Measurements from ENCODE around the gene ARFGAP1. TPM values are rescaled to one million over a fixed set of nuclear protein-coding genes. Genes with fewer than 3 reads are reported as not detected.
"Not testable (repeated sequence)": the region's sequence is repeated elsewhere in the genome, so short reads cannot be mapped to it uniquely, and the experiment has no call there.

The ARFGAP1 gene
- total RNA-seq, 5 donors from 2014 or later (not counting 1 experiment from before 2014, with no cell fraction given) = 109 to 129 (median 122) TPM

DNA sequence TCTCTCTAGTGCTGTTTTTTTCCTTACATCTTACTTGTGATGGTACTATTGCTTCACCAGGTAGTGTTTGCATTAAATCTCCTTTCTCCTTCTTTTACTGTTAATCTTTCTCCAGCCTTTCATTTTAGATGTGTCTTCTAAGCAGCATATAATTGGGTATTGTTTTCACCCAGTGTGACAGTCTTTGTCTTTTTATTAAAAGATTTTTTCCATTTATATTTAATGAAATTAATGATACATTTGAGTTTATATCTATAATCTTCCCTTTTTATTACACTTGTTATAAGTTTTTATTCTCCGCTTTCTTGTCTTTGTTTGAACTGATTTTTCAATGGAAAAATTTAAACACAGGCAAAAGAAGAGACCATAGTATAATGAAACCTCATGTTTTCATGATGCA lies 29.1 kb downstream of the ARFGAP1 start:
- POLR2A ChIA-PET = no interaction called here
- H3K36me3 Mint-ChIP-seq = no peaks in the 10 kb centered on the region
- Histone ChIP-seq H3K36me3 (ENCODE audit: control insufficient read depth in 2 of 2, extremely low read depth in 1 of 2, insufficient read depth in 1 of 2, low read length in 1 of 2) (no peaks in the 10 kb centered on the region), H3K27ac (ENCODE audit: low read length) (no peak overlapping the region), H3K4me3 (ENCODE audit: control insufficient read depth in 1 of 2, extremely low read depth in 1 of 2, low read length in 1 of 2) (no peak overlapping the region), H3K9me3 (no peaks in the 10 kb centered on the region), H3K27me3 (replicated peaks in 1 of 2; ENCODE audit: control insufficient read depth in 2 of 2, extremely low read depth in 1 of 2, insufficient read depth in 2 of 2, low read length in 1 of 2) (peaks cover 0 to 52% of the 10 kb centered on the region in 2 experiments), H3K4me1 (ENCODE audit: control insufficient read depth in 1 of 2, extremely low read depth in 1 of 2, insufficient read depth in 2 of 2, low read length in 2 of 2) (no peaks in the 10 kb centered on the region)
- no peaks in the 10 kb centered on the region for H3K4me1 Mint-ChIP-seq
- ATAC-seq (replicated peaks in 1 of 4) = no peak
- peaks cover 4 to 11% (median 7%) of the 10 kb centered on the region in 3 donors for H3K9me3 Mint-ChIP-seq
- CTCF ChIA-PET = no interaction called here
- no peak overlapping the region for H3K4me3 Mint-ChIP-seq
- H3K27ac Mint-ChIP-seq = no peak overlapping the region
- WGBS (ENCODE audit: insufficient coverage) = no CpG with 5 or more reads among the region's 1 CpG
- H3K27me3 Mint-ChIP-seq = peaks cover 21 to 31% of the 10 kb centered on the region in 2 donors
- DNase-seq = no peak

GRCh38 chr20:63303095-63303666 lies 30.6 kb downstream of the ARFGAP1 start:
- no peak for ATAC-seq (replicated peaks in 1 of 4)
- WGBS (ENCODE audit: insufficient coverage) = no CpG with 5 or more reads among the region's 5 CpGs
- Mint-ChIP-seq H3K4me3 (no peak overlapping the region), H3K36me3 (no peaks in the 10 kb centered on the region), H3K4me1 (no peaks in the 10 kb centered on the region), H3K9me3 (peaks cover 4 to 11% (median 7%) of the 10 kb centered on the region in 3 donors), H3K27ac (no peak overlapping the region), H3K27me3 (peaks cover 21 to 27% of the 10 kb centered on the region in 2 donors)
- no peaks in the 10 kb centered on the region for H3K9me3 ChIP-seq
- POLR2A ChIA-PET = no interaction called here
- no peaks in the 10 kb centered on the region for H3K36me3 ChIP-seq (ENCODE audit: control insufficient read depth in 2 of 2, extremely low read depth in 1 of 2, insufficient read depth in 1 of 2, low read length in 1 of 2)
- no peaks in the 10 kb centered on the region for H3K4me1 ChIP-seq (ENCODE audit: control insufficient read depth in 1 of 2, extremely low read depth in 1 of 2, insufficient read depth in 2 of 2, low read length in 2 of 2)
- no peak for DNase-seq
- no peak overlapping the region for H3K4me3 ChIP-seq (ENCODE audit: control insufficient read depth in 1 of 2, extremely low read depth in 1 of 2, low read length in 1 of 2)
- H3K27ac ChIP-seq (ENCODE audit: low read length) = no peak overlapping the region
- CTCF ChIA-PET = no interaction called here
- H3K27me3 ChIP-seq (replicated peaks in 1 of 2; ENCODE audit: control insufficient read depth in 2 of 2, extremely low read depth in 1 of 2, insufficient read depth in 2 of 2, low read length in 1 of 2) = peaks cover 0 to 51% of the 10 kb centered on the region in 2 experiments

- Mint-ChIP-seq H3K36me3 (no peaks in the 10 kb centered on the region), H3K9me3 (peaks cover 4 to 11% (median 7%) of the 10 kb centered on the region in 3 donors), H3K27ac (no peak overlapping the region), H3K4me3 (no peak overlapping the region), H3K27me3 (peaks cover 16 to 21% of the 10 kb centered on the region in 2 donors), H3K4me1 (no peaks in the 10 kb centered on the region)
- Histone ChIP-seq H3K36me3 (ENCODE audit: control insufficient read depth in 2 of 2, extremely low read depth in 1 of 2, insufficient read depth in 1 of 2, low read length in 1 of 2) (no peaks in the 10 kb centered on the region), H3K27ac (ENCODE audit: low read length) (no peak overlapping the region), H3K27me3 (replicated peaks in 1 of 2; ENCODE audit: control insufficient read depth in 2 of 2, extremely low read depth in 1 of 2, insufficient read depth in 2 of 2, low read length in 1 of 2) (peaks cover 0 to 62% of the 10 kb centered on the region in 2 experiments), H3K9me3 (no peaks in the 10 kb centered on the region), H3K4me1 (ENCODE audit: control insufficient read depth in 1 of 2, extremely low read depth in 1 of 2, insufficient read depth in 2 of 2, low read length in 2 of 2) (no peaks in the 10 kb centered on the region), H3K4me3 (ENCODE audit: control insufficient read depth in 1 of 2, extremely low read depth in 1 of 2, low read length in 1 of 2) (no peak overlapping the region)
- 57% methylated on average over 4 of the region's 8 CpGs for WGBS (ENCODE audit: insufficient coverage)
- DNase-seq = no peak
- ChIA-PET POLR2A (no interaction called here), CTCF (no interaction called here)
- ATAC-seq (replicated peaks in 1 of 4) = no peak
Measured at GRCh38 chr20:63305393-63305792, 32.8 kb downstream of the ARFGAP1 start.

- peaks cover 12 to 22% of the 10 kb centered on the region in 2 donors for H3K27me3 Mint-ChIP-seq
- H3K4me3 ChIP-seq (ENCODE audit: control insufficient read depth in 1 of 2, extremely low read depth in 1 of 2, low read length in 1 of 2); H3K9me3 ChIP-seq; H3K4me1 Mint-ChIP-seq; H3K27ac ChIP-seq (ENCODE audit: low read length); H3K4me1 ChIP-seq (ENCODE audit: control insufficient read depth in 1 of 2, extremely low read depth in 1 of 2, insufficient read depth in 2 of 2, low read length in 2 of 2); POLR2A ChIA-PET; H3K36me3 ChIP-seq (ENCODE audit: control insufficient read depth in 2 of 2, extremely low read depth in 1 of 2, insufficient read depth in 1 of 2, low read length in 1 of 2); H3K36me3 Mint-ChIP-seq; H3K4me3 Mint-ChIP-seq; H3K27ac Mint-ChIP-seq; ATAC-seq (replicated peaks in 1 of 4); DNase-seq; CTCF ChIA-PET: not testable (repeated sequence)
- H3K27me3 ChIP-seq (replicated peaks in 1 of 2; ENCODE audit: control insufficient read depth in 2 of 2, extremely low read depth in 1 of 2, insufficient read depth in 2 of 2, low read length in 1 of 2) = peaks cover 0 to 65% of the 10 kb centered on the region in 2 experiments
- H3K9me3 Mint-ChIP-seq = peaks cover 4 to 11% (median 7%) of the 10 kb centered on the region in 3 donors
- whole genome bisulfite sequencing (ENCODE audit: insufficient coverage) = 80% methylated on average over 6 of the region's 30 CpGs
Measured at GRCh38 chr20:63305933-63306672, 33.5 kb downstream of the ARFGAP1 start.

GRCh38 chr20:63306673-63307537 lies 34.3 kb downstream of the ARFGAP1 start:
- no peak overlapping the region for H3K27ac Mint-ChIP-seq
- no peaks in the 10 kb centered on the region for H3K36me3 Mint-ChIP-seq
- no peaks in the 10 kb centered on the region for H3K9me3 ChIP-seq
- WGBS (ENCODE audit: insufficient coverage) = 81% methylated on average over 34 of the region's 35 CpGs
- no peak overlapping the region for H3K4me3 ChIP-seq (ENCODE audit: control insufficient read depth in 1 of 2, extremely low read depth in 1 of 2, low read length in 1 of 2)
- H3K27me3 Mint-ChIP-seq = peaks cover 8 to 22% of the 10 kb centered on the region in 2 donors
- ATAC-seq (replicated peaks in 1 of 4) (no peak), DNase-seq (no peak)
- no peak overlapping the region for H3K4me3 Mint-ChIP-seq
- H3K9me3 Mint-ChIP-seq = peaks cover 0 to 5% (median 2%) of the 10 kb centered on the region in 3 donors
- no peaks in the 10 kb centered on the region for H3K4me1 Mint-ChIP-seq
- H3K4me1 ChIP-seq (ENCODE audit: control insufficient read depth in 1 of 2, extremely low read depth in 1 of 2, insufficient read depth in 2 of 2, low read length in 2 of 2) = no peaks in the 10 kb centered on the region
- POLR2A ChIA-PET = no interaction called here
- no peak overlapping the region for H3K27ac ChIP-seq (ENCODE audit: low read length)
- H3K27me3 ChIP-seq (replicated peaks in 1 of 2; ENCODE audit: control insufficient read depth in 2 of 2, extremely low read depth in 1 of 2, insufficient read depth in 2 of 2, low read length in 1 of 2) = peaks cover 0 to 72% of the 10 kb centered on the region in 2 experiments
- H3K36me3 ChIP-seq (ENCODE audit: control insufficient read depth in 2 of 2, extremely low read depth in 1 of 2, insufficient read depth in 1 of 2, low read length in 1 of 2) = no peaks in the 10 kb centered on the region
- CTCF ChIA-PET = no interaction called here

DNA sequence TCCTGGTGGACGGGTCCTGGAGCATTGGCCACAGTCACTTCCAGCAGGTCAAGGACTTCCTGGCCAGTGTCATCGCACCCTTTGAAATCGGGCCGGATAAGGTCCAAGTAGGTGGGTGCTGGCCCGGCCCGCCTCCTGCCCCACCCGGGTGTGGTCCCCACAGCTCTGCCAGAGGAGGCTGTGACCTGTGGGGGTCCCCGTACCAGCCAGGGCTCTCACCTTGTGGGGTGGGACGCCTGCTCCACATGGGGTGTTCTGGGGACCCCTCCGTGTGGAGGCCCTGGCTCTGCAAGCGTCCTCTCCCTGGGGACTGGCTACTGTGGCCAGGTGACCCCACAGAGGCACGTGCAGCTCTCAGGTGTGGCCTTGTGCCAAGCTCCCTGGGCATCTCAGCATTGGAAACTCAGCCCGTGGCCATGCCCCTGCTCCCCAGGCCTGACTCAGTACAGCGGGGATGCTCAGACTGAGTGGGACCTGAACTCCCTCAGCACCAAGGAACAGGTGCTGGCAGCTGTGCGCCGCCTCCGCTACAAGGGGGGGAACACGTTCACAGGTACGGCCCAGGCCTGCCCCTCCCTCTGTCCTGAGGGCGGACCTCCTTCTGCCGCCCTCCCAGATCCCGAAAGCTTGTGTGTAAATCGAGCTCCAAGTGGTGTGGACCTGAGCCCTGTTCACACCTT lies 35.1 kb downstream of the ARFGAP1 start:
- peaks cover 0 to 79% of the 10 kb centered on the region in 2 experiments for H3K27me3 ChIP-seq (replicated peaks in 1 of 2; ENCODE audit: control insufficient read depth in 2 of 2, extremely low read depth in 1 of 2, insufficient read depth in 2 of 2, low read length in 1 of 2)
- Mint-ChIP-seq H3K27me3 (peaks cover 6 to 20% of the 10 kb centered on the region in 2 donors), H3K9me3 (peaks cover 0 to 2% (median 0%) of the 10 kb centered on the region in 3 donors), H3K4me3 (no peak overlapping the region), H3K27ac (no peak overlapping the region), H3K36me3 (no peaks in the 10 kb centered on the region), H3K4me1 (no peaks in the 10 kb centered on the region)
- no peak overlapping the region for H3K4me3 ChIP-seq (ENCODE audit: control insufficient read depth in 1 of 2, extremely low read depth in 1 of 2, low read length in 1 of 2)
- POLR2A ChIA-PET = no interaction called here
- H3K36me3 ChIP-seq (ENCODE audit: control insufficient read depth in 2 of 2, extremely low read depth in 1 of 2, insufficient read depth in 1 of 2, low read length in 1 of 2) = no peaks in the 10 kb centered on the region
- no peak overlapping the region for H3K27ac ChIP-seq (ENCODE audit: low read length)
- CTCF ChIA-PET = no interaction called here
- DNase-seq (no peak), ATAC-seq (replicated peaks in 1 of 4) (no peak)
- no peaks in the 10 kb centered on the region for H3K9me3 ChIP-seq
- H3K4me1 ChIP-seq (ENCODE audit: control insufficient read depth in 1 of 2, extremely low read depth in 1 of 2, insufficient read depth in 2 of 2, low read length in 2 of 2) = no peaks in the 10 kb centered on the region
- 76% methylated on average over 23 of the region's 23 CpGs for WGBS (ENCODE audit: insufficient coverage)

All from T-cell (primary cell).